ENCODE results near the gene TMA7B. TPM values are rescaled to one million over a fixed set of nuclear protein-coding genes. Genes with fewer than 3 reads are reported as not detected.

TMA7B gene
- total RNA-seq, 1 donor from 2014 or later = not detected

DNA sequence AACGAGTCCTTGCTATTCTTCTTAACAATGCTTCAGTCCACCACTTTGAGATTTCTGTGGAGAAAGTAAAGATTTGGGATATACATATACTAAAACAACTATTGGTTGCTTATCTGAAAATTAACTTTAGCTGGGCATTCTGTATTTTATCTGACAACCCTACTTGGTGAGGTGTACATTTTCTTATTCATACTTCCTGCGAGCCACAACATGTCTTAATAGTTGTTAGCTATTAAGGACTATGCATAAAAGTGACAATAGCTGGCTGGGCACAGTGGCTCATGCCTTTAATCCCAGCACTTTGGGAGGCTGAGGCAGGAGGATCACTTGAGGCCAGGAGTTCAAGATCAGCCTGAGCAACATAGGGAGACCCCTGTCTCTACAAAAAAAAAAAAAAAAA, 28.0 kb upstream of the TMA7B start:
- intact Hi-C loops (cut with DNase I) = no loop called here
- DNase-seq (ENCODE audit: low spot score) = no peak

DNA sequence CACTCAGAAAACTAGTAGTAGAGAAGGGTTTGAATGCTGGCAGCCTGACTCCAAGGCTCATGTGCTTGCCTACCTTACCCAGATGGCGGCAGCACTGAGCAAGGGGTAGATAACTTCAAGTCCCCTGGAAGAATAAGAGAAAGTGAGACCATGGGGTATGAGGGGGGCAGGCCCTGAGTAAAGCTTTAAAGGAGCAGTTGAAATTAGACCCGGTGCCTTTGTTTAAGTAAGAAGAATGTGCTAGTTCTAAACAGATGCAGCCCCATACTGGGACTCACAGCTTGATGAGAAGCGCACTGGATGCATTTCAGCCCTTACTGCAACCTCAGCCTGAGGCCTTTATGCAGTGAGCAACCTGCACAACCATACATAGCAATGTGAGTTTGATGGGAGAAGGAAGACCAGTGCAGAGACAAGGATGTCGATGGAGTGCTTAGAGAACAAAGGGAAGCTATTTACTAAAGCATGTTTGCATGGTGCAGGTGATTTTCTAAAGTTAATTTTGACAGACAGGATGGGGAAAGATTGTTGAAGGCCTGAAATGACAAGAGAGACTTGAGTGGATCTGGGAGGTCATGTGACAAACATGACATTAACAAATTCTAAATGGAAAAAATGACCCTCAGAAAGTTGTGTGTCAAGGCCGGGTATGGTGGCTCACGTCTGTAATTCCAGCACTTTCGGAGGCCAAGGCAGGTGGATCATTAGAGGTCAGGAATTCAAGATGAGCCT, 27.1 kb upstream of the TMA7B start:
- no peak for DNase-seq (ENCODE audit: low spot score)
- intact Hi-C loops (cut with DNase I) = no loop called here

- DNase-seq (ENCODE audit: low spot score) = no peak
- intact Hi-C loops (cut with DNase I) = no loop called here
Measured at GRCh38 chr22:39933741-39934140, 26.5 kb upstream of the TMA7B start.

GRCh38 chr22:39935116-39935515, 25.1 kb upstream of the TMA7B start:
- intact Hi-C loops (cut with DNase I) = no loop called here

DNA sequence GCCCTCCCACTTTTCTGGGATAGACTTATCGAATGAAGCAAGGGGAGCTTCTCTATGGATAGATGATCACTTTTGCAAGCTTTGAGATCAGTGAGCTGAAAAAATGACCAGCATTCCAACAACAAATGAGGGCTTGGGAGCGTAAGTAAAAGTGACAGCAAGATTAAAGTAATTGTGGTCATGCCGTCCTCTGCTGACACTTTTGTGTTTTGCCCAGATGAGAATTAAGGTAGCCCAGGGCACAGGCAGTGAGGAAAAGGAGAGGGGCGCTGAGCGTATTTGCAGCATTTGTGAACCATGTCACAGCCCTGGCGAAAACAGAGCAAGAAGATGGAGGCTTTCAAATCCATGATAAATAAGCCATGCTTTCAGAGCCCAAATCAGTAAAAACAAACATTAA, 24.6 kb upstream of the TMA7B start:
- intact Hi-C loops (cut with DNase I) = no loop called here
- DNase-seq (ENCODE audit: low spot score) = no peak

More at GRCh38 chr22:39935116-39935515, 25.1 kb upstream of the TMA7B start:
- DNase-seq (ENCODE audit: low spot score) = no peak

GRCh38 chr22:39936523-39937145, 23.6 kb upstream of the TMA7B start:
- intact Hi-C loops (cut with DNase I) = no loop called here

GRCh38 chr22:39937906-39938305, 22.3 kb upstream of the TMA7B start:
- intact Hi-C loops (cut with DNase I) = no loop called here
- DNase-seq (ENCODE audit: low spot score) = no peak

More at GRCh38 chr22:39936523-39937145, 23.6 kb upstream of the TMA7B start:
- DNase-seq (ENCODE audit: low spot score) = no peak

DNA sequence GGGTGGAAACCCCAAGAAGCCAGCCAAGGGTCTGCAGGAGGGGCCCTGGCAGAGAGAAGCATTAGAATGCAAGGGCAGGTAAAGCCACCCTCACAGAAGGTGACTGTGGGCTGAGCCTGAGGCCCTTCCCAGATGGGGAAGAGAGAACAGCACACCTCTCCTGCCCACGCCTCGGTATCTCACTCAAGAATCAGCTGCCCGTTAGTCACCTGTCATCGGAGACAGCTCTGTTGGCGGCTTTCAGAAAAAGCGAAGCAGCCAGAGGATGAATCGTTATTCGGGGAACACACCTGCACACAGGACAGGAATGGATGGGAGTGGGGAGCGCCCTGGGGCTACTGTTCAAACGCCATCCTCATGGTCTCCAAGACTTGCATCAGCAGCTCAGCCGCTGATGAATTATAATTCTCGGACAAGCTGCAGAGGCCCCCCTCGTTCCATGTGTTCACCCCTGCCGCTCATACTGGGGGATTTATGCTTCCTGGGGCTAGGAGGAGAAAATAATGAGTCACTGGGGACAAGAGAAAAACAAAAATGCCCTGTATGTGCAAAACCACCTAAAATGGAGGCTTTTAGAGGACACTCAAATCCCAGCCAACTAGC, 21.6 kb upstream of the TMA7B start:
- no peak for DNase-seq (ENCODE audit: low spot score)
- intact Hi-C loops (cut with DNase I) = no loop called here

- intact Hi-C loops (cut with DNase I) = no loop called here
- no peak for DNase-seq (ENCODE audit: low spot score)
Measured at GRCh38 chr22:39939830-39940229, 20.4 kb upstream of the TMA7B start.

DNA sequence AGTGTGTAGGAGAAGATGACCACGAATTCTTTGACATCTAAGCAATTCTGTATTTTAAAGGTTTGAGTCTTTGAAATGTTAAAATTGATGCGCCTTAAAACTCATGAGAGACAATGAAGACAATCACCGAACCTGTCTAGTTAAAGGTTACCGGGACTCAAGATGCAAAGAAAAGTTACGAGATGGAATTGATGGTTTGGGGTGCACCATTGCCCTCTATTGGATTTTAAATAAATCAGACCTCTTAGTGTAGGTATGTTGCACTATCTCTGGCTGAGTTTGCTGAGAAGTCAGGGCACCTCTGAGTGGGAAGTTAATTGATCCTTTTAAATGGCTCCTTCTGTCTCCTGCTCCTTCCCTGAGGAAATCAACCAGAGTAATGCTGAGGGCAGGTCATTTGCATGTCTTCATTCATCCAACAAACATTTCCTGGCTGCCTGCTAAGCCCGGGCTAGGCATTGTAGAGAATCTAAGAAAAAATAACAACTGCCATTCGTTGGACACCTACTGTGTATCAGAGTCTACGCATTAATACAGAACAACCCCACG, 19.4 kb upstream of the TMA7B start:
- intact Hi-C loops (cut with DNase I) = no loop called here

DNA sequence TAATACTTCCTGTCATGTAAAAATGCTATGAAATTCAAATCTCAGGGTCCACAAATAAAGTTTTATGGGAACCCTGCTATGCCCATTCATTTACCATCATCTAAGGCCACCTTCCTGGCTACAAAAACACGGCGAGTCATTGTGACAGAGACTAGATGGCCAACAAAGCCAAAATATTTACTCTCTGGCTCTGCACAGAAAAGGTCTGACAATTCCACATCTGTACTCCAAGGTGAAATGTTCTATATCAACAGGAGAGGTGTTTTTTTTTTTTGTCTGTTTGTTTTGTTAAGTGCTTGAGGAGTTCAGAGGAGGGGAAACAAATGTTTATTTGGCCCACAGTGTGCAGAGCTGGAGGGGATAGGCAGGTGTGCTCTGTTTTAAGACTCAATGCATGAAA, 18.6 kb upstream of the TMA7B start:
- intact Hi-C loops (cut with DNase I) = no loop called here

More for the DNA sequence above, 19.4 kb upstream of the TMA7B start:
- DNase-seq (ENCODE audit: low spot score) = no peak

GRCh38 chr22:39942439-39943230, 17.6 kb upstream of the TMA7B start:
- DNase-seq (ENCODE audit: low spot score) = no peak
- intact Hi-C loops (cut with DNase I) = no loop called here

More for the DNA sequence above, 18.6 kb upstream of the TMA7B start:
- no peak for DNase-seq (ENCODE audit: low spot score)

- intact Hi-C loops (cut with DNase I) = no loop called here
- no peak for DNase-seq (ENCODE audit: low spot score)
Measured at GRCh38 chr22:39943337-39943736, 16.9 kb upstream of the TMA7B start.

DNA sequence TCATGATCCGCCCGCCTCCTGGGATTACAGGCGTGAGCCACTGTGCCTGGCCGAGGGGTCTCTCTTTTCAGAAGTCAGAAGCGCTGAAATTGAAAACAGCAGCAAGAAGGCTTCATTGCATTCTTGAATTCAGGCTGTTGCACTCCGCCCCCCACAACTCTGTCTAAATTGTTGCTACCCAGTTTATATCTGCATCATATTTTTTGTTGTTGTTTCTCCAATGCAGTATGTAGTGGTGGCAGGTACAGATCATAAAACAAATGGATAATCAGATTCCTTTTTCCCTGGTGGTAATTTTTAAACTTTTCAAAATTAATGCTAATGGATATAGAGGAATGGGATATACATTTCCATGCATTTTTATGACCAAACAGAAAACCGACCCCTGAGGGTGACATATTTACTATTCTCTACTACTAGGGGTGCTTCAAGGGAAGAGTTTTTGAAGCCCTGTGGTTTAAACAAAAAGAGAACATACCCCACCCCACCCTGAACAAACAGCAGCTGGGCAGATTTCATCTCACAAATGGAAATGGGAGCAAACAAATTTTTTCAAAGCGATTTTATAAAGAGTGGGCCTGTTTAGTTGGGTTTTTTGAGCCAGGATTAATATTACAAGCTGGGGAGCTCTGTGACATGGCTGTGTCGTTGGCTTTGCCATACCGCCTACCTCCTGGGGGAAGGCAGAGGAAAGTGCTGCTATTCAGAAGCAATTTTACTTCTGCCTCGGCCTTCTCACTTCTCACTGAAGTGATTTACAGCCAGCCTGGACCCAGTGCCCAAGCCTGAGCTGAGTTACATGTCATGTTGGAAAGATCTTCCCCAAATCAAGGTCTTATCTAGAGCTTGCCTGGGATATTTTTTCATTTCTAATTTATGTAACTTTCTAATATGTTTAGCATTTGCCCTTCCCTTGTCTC, 16.0 kb upstream of the TMA7B start:
- intact Hi-C loops (cut with DNase I) = no loop called here
- no peak for DNase-seq (ENCODE audit: low spot score)

DNA sequence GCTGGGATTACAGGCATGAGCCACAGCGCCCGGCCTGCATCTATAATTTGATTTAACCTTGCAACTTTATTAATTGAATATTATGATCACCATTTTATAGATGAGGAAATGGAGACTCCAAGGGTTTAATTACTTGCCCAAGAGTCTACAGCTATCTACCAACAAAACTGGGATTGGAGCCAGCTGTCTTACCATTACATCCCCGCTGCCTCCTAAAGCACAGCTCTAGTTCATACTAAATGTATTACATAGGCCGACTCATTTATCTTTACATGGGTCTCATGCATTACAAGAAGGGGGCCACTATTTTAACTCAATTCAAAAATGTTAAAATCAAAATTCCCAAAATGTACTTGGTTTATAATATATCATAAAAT, 14.1 kb upstream of the TMA7B start:
- intact Hi-C loops (cut with DNase I) = no loop called here
- DNase-seq (ENCODE audit: low spot score) = no peak

DNA sequence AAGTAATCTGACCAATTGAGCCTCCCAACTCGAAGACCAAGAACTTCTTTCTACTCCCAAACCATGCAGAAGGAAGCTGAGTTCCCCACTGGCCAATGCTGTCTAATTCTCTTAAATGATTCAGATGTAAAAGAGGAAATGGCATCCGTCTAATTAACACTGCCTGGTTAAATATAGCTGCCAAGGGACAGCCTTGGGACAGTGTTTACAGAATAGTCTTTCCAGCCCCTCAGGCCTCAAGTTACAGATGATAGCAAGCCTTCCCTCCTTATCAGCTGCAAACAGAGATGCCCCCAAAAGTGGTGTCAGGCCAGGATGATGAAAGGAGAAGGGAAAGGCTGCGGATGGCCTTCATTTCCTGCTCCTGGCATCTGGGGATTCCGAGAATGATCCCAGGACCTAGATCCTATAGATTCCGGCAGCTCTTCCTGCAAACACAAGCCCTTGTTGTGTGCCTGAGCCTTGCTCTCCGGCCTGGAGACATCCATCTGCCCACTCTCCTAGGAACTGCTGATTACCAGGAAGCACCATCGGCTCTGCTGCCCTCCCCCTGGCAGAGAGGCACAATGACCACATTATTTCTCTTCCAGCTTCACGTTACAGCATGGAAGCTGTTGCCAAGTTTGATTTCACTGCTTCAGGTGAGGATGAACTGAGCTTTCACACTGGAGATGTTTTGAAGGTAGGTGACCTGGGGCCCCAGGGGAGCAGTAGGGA, 13.5 kb upstream of the TMA7B start:
- DNase-seq (ENCODE audit: low spot score) = no peak
- intact Hi-C loops (cut with DNase I) = no loop called here

DNA sequence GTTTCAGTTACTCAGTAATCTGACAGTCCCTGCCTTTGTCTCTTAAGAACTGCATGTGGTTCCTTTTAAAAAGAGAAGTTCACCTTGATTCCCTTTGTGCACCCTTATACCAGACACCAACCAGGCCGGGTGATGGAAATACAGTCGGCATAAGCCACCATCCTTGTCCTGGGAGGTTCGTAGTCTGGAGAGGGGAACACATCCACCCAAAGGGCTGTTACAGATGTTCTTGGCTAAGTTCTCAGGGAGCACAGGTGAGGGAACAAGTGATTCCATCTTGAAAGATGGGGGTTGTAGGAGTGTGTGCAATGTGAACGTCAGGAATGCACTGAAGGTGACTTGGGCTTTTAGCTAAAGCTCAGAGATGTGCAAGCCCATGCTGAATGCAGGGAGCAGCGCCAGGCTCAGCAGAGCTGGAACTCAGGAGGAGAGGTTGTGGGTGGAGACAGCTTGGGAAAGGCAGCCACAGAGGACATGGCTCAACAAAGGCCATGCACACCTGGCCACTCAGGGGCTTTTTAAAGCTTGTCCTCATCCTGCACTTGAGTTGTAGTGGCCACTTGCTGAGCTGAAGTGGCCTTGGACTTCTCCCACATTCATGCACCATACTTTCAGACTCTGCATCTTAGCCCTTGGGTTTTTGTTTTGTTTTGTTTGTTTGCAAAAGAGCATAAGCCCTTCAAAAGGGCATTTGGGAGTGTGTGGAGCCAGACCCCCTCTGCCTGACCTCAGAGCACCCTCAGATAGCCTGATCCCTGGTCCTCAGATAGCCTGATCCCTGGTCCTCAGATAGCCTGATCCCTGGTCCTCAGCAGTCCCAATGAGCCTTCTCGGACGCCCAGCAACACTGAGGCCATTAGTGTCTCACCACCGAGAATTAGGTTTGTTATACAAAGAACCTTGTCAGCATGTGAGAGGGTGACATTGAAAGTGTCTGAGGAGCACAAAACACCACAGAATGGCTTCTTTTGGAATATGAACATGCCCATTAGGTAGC, 12.7 kb upstream of the TMA7B start:
- DNase-seq (ENCODE audit: low spot score) = no peak
- intact Hi-C loops (cut with DNase I) = no loop called here
